Right forelimb (tissue), 1 donor: Measurements from ENCODE around the gene TP53I13.

Source experiments
- DNase-seq: peaks from one replicate; pipeline ENCODE4 v3.0.0-alpha.2; 2018

Gene TP53I13

DNA sequence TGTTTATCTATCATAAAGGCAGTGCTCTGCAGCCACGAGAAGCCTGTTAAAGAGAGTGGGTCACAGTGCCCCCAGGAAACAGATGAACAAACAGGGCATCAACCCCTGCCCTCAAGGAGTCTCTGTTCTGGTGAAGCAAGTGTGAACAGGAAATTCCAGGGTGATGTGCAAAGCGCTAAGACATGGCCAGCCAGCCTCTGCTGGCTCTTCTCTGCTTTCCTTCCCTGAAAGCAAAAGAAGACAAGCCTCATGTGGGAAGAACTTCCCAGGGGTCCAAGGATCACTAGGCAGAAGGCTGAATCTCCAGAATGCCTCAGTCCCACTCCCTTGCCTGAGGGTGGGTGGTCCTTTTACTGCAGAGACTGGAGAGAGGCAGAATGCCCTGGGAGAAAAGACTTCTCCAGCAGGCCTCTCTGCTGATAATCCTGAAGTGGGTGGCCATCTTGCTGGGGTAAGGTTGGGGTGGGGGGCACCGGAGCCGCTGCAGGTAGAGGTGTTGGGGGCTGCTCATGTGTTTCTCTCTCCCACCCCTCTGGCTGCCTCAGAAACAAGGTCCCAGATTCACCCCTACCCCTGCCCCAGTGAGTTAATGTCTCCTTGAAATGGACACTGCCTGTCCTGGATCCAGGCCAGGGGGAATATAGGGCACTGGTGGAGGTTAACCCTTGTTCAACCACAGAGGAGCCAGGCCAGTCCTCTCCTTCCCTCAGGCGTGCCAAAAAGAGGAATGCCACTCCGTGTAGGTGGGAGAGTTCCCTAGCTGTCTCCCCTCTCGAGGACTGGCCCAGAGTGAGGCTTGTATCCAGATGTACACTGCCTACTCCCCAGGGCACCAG lies 26.8 kb downstream of the TP53I13 start:
- no peak for DNase-seq

DNA sequence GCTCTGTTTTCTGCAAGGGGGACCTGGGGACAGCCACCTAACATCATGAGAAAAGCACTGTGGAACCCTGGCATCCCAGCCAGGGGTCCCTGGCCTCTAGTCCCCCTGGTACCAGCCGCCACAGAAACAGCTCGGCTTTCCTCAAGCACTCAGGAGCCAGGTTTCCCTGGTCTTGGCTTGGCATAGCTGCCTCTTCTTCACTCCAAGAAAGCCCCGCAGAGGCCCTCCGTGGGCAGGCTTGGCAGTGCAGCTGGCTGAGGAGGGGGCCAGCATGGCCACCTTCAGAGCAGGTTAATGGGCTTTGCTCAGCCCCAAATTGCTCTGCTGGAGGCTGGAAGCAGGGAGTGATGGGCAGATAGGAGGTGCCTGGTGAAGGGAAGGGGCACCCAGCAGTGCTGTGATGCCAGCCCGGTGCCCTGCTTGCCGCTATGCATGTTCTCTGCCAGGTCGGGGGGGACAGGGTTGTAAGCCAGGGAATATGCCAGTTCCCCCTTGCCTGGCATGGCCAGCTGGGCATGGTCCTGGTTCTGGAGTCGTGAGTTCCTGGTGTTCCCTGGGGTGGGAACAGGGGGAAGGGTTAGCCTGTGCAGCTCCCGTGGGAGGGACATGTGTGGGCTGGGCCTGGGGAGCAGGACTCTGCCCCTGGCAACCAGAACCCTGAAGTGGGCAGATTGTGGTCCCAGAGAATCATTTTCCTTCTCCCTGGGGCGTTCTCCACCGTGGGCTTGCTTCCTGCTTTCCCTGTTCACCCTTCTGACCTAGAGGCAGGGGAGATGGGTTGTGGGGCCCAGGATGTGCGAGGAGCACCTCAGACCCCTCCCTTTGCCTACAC lies 27.7 kb downstream of the TP53I13 start:
- no peak for DNase-seq

DNA sequence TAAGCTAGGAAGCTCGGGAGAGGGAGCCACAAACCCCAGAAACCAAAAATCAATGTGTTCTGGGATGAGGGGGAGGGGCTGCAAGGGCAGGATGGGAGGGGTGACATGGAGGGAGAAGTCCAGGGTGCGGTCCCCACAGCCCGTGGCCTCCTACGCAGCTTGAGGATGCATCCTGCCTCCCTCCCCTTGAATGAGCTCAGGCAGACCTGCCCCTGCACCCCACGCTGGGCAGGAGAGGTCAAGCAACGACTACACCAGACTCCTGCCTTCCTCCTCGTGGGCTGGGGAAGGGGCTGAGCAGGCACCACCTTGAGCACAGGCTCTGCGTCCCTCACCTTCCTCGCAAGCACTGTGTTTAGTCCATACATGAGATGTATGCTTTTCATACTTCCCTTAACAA lies 28.3 kb downstream of the TP53I13 start:
- DNase-seq = no peak

DNA sequence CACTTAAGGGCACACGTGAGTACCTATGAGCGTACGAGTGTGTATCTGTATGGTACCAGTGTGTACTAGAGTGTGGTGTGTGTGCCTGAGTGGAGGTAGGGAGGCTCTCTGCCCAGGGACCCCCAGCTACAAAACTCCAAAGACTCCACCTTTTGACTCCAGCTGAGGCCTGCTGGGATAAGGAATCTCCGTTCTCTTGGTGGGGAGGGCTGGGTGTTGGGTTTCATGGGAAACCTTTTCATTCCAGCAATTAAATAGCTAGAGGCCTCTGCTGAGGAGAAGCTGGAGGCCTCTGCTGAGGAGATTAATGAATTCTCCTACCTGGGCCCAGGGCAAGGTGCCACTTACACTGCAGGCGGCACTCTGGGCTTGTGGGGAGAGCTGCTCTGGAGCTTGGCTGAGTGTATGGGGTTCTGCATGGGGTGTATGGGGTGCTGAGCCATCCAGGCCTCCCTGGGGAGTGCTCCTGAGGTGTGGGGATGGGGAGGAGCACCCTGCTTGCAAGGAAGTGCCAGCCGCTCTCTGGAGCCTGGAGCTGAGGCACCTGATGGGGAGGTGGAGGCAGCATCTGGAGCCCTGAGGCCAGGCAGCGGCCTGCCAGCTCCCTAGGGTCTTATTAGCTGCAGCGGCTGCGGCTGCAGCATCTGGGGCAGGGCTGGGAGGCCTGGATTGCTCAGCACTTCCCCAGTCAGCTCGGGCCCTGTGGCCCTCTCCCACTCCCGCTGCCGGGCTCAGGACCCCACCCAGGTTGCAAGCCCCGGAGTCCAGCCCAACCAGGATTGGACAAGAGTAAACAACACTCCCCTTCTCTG lies 29.1 kb downstream of the TP53I13 start:
- no peak for DNase-seq

DNA sequence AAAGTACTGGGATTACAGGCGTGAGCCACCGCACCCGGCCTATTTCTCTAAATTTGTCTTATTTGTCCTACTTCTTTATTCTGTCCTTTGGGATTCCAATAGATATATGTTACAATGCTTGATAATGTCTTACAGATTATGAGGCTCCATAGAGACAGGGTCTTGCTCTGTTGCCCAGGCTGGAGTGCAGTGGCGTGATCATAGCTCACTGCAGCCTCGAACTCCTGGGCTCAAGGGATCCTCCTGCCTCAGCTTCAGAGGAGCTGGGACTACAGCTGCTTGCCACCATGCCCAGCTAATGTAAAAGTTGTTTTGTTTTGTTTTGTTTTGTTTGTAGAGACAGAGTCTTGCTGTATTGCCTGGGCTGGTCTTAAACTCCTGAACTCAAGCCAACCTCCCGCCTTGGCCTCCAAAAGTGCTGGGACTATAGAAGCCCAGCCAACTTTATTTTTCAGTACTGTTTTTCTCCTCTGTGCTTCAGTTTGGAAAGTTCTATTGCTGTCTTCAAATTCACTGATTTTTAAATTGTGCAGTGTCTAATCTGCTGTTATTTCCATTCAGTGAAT lies 34.7 kb downstream of the TP53I13 start:
- DNase-seq = peak; percentile 50

DNA sequence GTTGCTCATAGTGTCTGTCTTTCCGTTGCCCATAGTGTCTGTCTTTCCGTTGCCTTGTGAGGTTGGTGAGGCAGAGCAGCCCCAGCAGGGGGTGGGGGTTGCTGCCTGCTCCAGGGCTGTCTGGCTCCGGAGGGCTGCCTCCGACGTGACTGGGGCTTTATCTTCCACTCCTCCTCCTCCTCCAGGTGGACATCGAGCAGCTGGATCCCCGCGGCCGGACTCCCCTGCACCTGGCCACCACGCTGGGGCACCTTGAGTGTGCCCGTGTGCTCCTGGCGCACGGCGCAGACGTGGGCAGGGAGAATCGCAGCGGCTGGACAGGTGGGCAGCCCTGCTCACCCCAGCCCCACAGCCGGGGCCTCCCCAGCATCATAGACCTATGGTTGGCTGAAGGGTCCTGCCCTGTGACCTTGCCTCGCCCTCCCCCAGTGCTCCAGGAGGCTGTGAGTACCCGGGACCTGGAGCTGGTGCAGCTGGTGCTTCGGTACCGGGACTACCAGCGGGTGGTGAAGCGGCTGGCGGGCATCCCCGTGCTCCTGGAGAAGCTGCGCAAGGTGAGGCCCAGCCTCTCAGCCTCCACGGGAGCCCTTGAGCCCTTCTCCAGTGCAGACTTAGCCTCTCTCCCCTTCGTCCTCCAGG lies 39.2 kb downstream of the TP53I13 start:
- peak; percentile 39 for DNase-seq

DNA sequence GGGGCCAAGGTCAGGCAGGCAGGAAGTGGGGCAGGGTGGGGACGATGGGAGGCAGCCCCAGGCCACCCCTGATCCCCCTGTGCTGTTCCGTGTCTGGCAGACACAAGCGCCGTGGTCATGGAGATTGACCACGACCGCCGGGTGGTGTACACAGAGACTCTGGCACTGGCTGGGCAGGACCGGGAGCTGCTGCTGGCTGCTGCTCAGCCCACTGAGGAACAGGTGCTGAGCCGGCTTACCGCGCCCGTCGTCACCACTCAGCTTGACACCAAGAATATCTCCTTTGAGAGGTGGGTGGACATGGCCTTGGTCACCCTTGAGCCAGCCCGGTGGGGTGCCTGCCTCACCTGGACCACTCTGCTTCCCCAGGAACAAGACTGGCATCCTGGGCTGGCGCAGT lies 40.5 kb downstream of the TP53I13 start:
- no peak for DNase-seq

DNA sequence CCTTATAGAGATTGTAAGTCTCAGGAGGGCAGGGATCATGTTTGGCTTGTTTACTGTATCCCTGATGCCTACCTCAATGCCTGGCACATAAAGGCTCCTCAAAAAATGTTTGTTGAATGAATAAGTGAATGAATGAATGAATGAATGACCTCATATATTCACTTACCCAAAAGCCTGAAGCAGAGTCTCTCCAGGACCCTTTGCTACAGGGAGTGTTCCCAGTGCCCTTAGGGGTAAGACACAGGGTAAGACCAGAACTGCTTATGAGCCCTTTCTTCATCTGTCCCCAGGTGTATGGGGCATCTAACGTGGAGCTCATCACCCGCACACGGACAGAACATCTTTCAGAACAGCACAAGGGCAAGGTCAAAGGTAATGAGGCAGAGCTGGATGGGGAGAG lies 41.9 kb downstream of the TP53I13 start:
- DNase-seq = no peak

DNA sequence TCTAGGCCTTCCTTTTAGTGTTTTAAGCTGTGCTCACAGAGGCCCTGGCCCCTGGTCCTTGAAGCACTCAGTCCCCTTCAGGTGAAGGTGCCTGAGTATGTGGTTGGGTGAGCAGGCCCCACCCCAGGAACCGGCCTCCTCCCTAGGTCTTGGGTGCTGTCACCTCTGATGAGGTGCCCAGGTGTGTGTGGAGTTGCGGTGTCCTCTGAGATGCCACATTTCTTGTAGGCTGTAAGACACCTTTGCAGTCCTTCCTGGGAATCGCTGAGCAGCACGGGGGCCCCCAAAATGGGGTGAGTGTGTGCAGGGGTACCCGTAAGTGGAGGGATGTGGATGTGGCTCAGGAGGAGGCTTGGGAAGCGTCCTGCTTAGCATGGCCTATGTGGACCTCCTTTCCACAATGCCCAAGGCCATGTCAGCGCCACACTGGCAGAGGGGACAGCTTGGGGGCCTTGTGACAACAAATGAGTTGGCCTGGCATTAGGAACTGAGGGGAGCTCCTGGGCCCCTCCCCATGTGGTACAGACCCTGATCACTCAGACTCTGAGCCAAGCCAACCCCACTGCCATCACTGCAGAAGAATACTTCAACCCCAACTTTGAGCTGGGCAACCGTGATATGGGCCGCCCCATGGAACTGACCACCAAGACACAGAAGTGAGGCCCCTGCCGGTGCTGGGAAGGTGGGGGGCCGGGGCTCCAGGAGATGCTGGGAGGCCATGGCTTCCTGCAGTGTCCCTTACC lies 43.0 kb downstream of the TP53I13 start:
- peak; percentile 39 for DNase-seq

DNA sequence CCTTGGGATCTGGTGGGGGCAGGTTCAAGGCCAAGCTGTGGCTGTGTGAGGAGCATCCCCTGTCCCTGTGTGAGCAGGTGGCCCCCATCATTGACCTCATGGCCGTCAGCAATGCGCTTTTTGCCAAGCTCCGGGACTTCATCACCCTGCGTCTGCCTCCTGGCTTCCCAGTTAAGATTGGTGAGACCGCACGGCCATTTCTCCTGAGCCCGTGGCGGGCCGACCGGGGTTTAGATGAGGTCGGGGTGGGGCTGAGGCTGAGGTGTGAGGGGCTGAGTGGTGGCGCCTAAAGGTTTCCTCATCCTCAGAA lies 43.5 kb downstream of the TP53I13 start:
- peak; percentile 42 for DNase-seq

DNA sequence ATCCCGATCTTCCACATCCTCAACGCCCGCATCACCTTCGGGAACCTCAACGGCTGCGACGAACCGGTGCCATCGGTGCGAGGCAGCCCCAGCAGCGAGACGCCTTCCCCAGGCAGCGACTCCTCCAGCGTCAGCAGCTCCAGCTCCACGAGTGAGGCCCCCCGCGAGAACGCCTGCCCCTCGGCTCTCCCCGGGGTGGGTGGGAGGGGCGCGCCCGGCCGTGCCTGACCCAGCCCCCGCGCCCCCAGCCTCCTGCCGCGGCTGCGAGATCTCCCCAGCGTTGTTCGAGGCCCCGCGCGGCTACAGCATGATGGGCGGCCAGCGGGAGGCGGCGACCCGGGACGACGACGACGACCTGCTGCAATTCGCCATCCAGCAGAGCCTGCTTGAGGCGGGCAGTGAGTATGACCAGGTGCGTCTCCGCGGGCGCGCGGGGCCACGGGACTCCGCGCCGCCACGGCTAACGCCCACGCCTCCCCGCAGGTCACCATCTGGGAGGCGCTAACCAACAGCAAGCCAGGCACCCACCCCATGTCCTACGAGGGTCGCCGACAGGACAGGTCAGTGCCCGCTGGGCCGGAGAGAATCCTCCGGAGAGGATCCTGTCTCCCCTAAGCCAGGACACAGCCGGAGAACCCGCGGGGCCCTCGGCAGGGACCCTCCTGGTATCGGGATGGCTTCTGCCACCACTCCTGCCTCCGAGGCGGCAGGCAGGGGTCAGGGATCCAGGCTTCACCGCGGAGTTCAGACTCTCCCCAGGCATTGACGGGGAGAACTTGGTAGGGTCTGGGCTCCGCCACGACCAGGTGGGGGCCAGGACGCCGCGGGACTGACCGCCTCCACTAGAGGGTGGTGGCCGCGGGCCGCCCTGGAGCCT lies 44.1 kb downstream of the TP53I13 start:
- DNase-seq = peak; percentile 43

DNA sequence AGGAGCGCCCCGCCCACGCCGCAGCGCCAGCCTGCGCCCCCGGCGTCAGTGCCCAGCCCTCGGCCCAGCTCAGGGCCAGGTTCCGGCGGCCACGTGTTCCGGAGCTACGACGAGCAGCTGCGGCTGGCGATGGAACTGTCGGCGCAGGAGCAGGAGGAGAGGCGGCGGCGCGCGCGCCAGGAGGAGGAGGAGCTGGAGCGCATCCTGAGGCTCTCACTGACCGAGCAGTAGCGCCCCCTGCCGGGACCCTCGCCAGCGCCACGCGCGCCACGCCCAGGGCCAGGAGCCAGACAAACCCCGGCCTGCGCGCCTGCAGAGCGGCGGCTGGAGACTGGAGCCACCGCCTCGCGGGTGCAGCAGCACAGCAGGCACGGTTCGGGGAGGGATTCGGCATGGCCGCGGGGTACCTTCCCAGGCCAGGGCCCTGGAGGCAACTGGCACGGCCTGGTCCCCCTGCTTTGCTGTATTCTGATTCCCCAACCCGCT lies 44.9 kb downstream of the TP53I13 start:
- DNase-seq = peak; percentile 99

DNA sequence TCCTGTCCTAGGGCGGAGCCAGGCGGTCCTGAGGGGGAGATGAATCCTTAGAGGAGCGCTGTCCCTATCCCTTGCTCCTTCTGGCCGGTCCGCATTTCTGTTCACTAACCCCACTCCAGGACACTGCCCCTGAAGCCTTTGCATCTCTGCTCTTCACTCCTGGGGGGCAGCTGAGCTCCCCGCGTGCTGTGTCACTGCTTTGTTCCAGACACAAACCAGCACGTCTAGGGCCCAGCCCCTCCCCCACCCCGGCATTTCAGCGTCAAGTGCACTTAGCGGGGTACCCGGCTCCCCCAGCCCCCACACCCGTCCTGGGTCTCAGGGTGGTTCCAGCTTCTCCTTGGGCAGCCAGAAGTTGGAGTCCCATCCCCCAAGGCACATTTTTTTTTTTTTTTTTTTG lies 45.4 kb downstream of the TP53I13 start:
- DNase-seq = no peak

DNA sequence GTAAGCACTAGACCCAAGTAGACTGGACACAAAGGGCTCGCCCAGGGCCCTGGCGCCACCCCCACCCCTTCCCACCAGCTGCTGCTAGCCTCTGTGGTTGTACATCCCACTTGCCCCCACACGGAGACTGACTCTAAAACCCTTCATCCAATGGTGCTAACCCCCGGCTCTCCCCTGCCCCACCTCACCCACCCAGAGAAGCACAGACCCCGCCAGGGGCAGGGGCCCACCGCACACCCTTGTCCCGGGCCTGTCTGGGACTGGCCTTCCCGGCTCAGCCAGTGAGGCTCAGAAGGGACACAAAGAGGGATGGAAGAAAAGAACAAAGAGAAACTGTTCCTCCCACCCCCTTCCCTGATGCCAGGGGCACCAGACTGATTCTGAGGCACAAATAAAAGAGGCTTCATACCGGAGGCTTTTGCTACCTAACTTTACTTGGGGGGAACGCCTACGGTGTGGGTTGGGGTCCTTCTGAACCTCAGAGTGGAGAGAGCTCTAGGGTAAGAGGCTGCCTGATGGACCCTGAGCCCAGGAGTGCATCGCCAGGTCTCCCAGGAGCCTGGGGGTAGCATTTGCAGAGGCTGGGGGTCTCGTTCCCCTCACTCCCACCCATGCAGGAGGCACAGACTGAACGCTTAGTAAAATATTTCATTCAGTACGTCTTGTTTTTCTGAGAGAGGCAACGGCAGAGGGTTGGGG lies 46.0 kb downstream of the TP53I13 start:
- DNase-seq = peak; percentile 51

DNA sequence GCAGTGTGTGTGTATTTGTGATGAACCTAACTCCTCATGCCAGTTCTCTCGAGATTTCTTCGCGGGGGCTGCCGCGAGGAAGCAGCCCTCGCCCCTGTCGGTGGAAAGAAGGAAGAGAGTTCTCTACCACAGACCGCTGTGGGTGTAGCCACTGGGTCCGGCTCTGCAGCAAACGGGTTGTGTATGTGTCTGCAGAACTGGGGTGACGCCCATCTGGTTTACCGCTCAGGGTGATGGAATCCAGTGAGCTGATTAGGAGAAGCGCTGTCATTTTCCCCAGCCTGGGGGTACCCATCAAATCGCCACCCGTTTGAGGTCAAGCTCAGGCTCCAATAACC lies 46.5 kb downstream of the TP53I13 start:
- DNase-seq = peak; percentile 57

DNA sequence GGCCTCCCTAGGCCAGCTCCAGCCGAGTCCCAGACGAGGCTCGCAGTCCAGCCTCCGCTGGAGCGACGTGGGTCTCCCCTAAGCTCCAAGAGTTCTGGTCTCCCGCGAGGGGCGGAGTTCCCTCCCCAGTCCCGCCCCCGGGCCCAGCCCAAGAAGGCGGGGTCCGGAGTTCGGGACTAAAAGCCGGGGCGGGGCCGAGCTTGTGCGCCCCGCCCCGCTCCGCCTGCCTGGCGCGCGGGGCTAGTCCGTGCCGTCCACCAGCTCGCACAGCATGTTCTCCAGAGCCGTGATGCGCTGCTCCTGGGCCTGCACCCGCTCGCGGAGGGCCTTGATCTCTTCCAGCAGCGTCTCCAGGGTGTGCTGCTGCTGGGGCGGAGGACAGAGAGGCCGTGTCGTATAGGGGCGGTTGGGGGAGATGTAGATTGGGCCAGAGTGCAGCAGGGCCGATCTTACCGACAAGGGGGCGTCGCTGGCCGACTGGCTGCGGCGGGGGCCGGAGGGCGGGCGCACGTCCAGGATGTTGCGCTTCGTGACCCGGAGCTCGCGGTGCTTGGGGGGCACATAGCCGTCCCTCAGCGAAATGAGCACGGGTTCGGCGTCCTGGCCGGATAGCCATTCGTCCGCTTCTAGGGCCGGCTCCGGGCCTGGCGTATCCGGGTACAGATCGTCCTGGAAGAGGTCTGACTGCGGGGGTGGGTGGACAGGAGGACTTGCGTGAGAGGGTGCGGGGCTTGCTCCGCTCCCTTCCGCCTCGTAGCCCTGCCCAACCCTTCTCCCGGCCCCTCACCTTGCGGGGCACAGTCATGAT lies 47.2 kb downstream of the TP53I13 start:
- DNase-seq = peak; percentile 87

DNA sequence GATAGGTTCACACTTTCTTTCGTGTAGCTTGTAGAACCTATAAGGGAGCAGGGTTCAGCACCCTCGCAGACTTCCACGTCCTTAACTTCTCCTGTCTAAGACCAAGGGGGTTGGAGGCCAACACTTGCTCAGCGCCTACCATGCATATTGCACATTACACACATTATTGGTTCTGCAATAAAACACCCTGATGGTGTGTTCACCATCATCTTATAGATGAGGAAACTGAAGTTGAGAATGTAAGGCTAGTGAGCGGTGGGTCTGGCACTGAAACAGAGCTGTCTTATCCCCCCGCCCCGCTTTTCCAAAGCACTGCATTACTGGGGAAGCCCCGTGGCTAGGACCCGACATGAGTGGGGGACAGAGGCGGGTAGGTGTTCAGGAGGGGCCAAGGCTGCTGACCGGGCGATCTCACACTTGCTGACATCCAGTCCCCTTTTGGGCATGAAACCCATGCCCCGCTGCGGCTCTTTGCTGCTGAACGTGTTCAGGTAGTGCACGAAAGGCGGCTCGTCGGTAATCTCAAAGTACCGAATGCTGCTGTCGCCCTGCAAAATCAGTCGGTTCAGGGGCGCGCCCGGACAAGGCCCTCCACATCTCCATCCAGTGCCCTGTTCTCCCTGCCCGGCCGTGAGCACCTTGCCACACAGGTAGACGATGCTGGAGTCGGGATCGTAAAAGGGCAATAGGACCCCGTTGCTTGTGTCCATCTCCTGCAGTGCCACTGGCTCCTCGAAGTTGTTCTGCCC lies 48.0 kb downstream of the TP53I13 start:
- DNase-seq = no peak

DNA sequence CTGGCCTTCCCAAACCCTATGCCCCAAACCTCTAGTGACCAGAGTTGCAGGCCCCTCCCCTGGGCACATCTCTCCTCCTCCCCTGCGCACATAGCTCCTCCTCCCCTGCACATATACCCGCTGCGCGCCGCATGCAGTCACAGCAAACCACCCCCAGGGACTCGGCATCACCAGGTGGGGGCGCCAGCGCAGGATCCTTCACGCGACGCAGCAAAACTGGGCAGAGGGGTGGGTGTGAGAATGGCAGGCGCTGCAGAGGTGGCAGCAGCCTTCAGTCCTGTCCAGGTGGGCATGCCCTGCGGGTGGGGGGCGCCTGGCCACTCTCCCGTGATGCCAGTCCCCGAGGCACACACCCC lies 48.6 kb downstream of the TP53I13 start:
- peak; percentile 70 for DNase-seq
